Liver (tissue), 9 donors: Measurements from ENCODE around the gene GLE1. TPM values are rescaled to one million over a fixed set of nuclear protein-coding genes. Genes with fewer than 3 reads are reported as not detected.

Experiments
- DNase-seq: peaks from one replicate; pipeline ENCODE4 v3.0.0-alpha.2; 2017; ENCODE audit warnings: low spot score
- H3K27ac ChIP-seq, 2 donors: one replicate each; pipeline ENCODE4 v1.7.0; 2013; ENCODE audit warnings: inconsistent platforms in 2 of 2, low read length in 2 of 2, control low read depth in 1 of 2, low read depth in 1 of 2, mild to moderate bottlenecking in 1 of 2
- H3K27me3 ChIP-seq, 4 donors: one replicate each; pipeline versions ENCODE4 v1.6.1 to v1.7.0; 2013; ENCODE audit warnings: low read length in 3 of 4, inconsistent platforms in 1 of 4, mild to moderate bottlenecking in 1 of 4, moderate library complexity in 1 of 4; ENCODE audit not compliant: control insufficient read depth in 4 of 4, insufficient read depth in 4 of 4
- H3K36me3 ChIP-seq, 4 donors: one replicate each; pipeline versions ENCODE4 v1.6.1 to v1.7.0; 2013; ENCODE audit warnings: low read length in 3 of 4, mild to moderate bottlenecking in 3 of 4, low read depth in 1 of 4, moderate library complexity in 1 of 4; ENCODE audit not compliant: control insufficient read depth in 4 of 4, insufficient read depth in 3 of 4
- H3K4me1 ChIP-seq, 4 donors: one replicate each; pipeline versions ENCODE4 v1.6.1 to v1.7.0; 2013; ENCODE audit warnings: low read length in 3 of 4, mild to moderate bottlenecking in 3 of 4, moderate library complexity in 1 of 4; ENCODE audit not compliant: control insufficient read depth in 4 of 4, insufficient read depth in 4 of 4
- H3K4me3 ChIP-seq, 3 donors: one replicate each; pipeline versions ENCODE4 v1.6.1 to v1.7.0; 2013; ENCODE audit warnings: low read length in 3 of 3, control low read depth in 1 of 3, low read depth in 1 of 3, mild to moderate bottlenecking in 1 of 3
- H3K9ac ChIP-seq, 2 donors: one replicate each; pipeline ENCODE4 v1.7.0; 2013; ENCODE audit warnings: low read length in 2 of 2, mild to moderate bottlenecking in 2 of 2, moderate library complexity in 2 of 2, control low read depth in 1 of 2, low read depth in 1 of 2
- H3K9me3 ChIP-seq, 4 donors: one replicate each; pipeline versions ENCODE4 v1.6.1 to v1.7.0; 2013; ENCODE audit warnings: low read length in 3 of 4; ENCODE audit not compliant: control insufficient read depth in 4 of 4
- EGR1 ChIP-seq, 2 donors: IDR thresholded peaks; 2 replicates each; pipeline ENCODE4 v1.6.1; 2016 to 2018; ENCODE audit warnings: antibody characterized with exemption in 2 of 2, low read depth in 2 of 2
- FOXA1 ChIP-seq: IDR thresholded peaks from 2 replicates; pipeline ENCODE4 v1.6.1; 2016; ENCODE audit warnings: antibody characterized with exemption
- FOXA2 ChIP-seq: IDR thresholded peaks from 2 replicates; pipeline ENCODE4 v1.6.1; 2016; ENCODE audit warnings: antibody characterized with exemption
- GABPA ChIP-seq, 2 donors: IDR thresholded peaks in 1 of 2; conservative IDR thresholded peaks in 1 of 2; 2 replicates each; pipeline ENCODE4 v1.6.1; 2016; ENCODE audit warnings: antibody characterized with exemption in 2 of 2, mild to moderate bottlenecking in 1 of 2, moderate library complexity in 1 of 2
- HNF4A ChIP-seq, 2 donors: conservative IDR thresholded peaks; 2 replicates each; pipeline ENCODE4 v1.6.1; 2016; ENCODE audit warnings: antibody characterized with exemption in 2 of 2, mild to moderate bottlenecking in 2 of 2
- HNF4G ChIP-seq: IDR thresholded peaks from 2 replicates; pipeline ENCODE4 v1.6.1; 2016; ENCODE audit warnings: antibody characterized with exemption
- JUND ChIP-seq, 2 donors: IDR thresholded peaks; 2 replicates each; pipeline ENCODE4 v1.6.1; 2016; ENCODE audit warnings: antibody characterized with exemption in 2 of 2
- NR2F2 ChIP-seq: IDR thresholded peaks from 2 replicates; pipeline ENCODE4 v1.6.1; 2016; ENCODE audit warnings: antibody characterized with exemption
- RAD21 ChIP-seq, 2 donors: IDR thresholded peaks; 2 replicates each; pipeline ENCODE4 v1.6.1; 2016; ENCODE audit warnings: antibody characterized with exemption in 2 of 2, mild to moderate bottlenecking in 2 of 2
- RXRA ChIP-seq, 2 donors: IDR thresholded peaks; 2 replicates each; pipeline ENCODE4 v1.6.1; 2017 to 2018; ENCODE audit warnings: antibody characterized with exemption in 2 of 2, mild to moderate bottlenecking in 1 of 2
- SP1 ChIP-seq: IDR thresholded peaks from 2 replicates; pipeline ENCODE4 v1.6.1; 2018; ENCODE audit warnings: antibody characterized with exemption, mild to moderate bottlenecking
- TAF1 ChIP-seq: conservative IDR thresholded peaks from 2 replicates; pipeline ENCODE4 v1.6.1; 2016; ENCODE audit warnings: antibody characterized with exemption, mild to moderate bottlenecking
- YY1 ChIP-seq: IDR thresholded peaks from 2 replicates; pipeline ENCODE4 v1.6.1; 2016; ENCODE audit warnings: antibody characterized with exemption, mild to moderate bottlenecking
- WGBS: extraction: QIAGEN DNeasy Blood & Tissue Kit; methylation state at CpG from one replicate; pipeline ENCODE4 v1.1.7; 2013; 5-methylcytosine and 5-hydroxymethylcytosine counted together
- polyA plus RNA-seq, 2 donors: library from polyadenylated mRNA; stranded (reverse) in 1 of 2; unstranded in 1 of 2; fragments of 200-250 nt in 1 of 2; fragments of >200 nt in 1 of 2; fragmentation: Nextera tagmentation in 1 of 2; extraction: Ambion mirVana in 1 of 2; gene quantifications; one replicate each; pipeline versions ENCODE4 v1.2.1 to v1.2.3, GENCODE V29; 2013 to 2015
- total RNA-seq, 2 donors: library from RNA; depleted of rRNA; stranded (reverse); fragments of >200 nt; gene quantifications; one replicate each; pipeline ENCODE4 v1.2.3, GENCODE V29; 2014
- TF ChIP-seq, protein P1 (sequence below): IDR thresholded peaks from 2 replicates; pipeline ENCODE4 v1.6.1; 2016; ENCODE audit warnings: antibody characterized with exemption
- TF ChIP-seq, protein P2 (sequence below): IDR thresholded peaks from 2 replicates; pipeline ENCODE4 v1.6.1; 2016; ENCODE audit warnings: antibody characterized with exemption, mild to moderate bottlenecking
- TF ChIP-seq, protein P3 (sequence below): IDR thresholded peaks from 2 replicates; pipeline ENCODE4 v1.6.1; 2016; ENCODE audit warnings: antibody characterized with exemption
- TF ChIP-seq, protein P4 (sequence below): fragments of 150-350 bp; IDR thresholded peaks from 2 replicates; pipeline ENCODE4 v1.5.1; 2017; ENCODE audit warnings: improper control_type of control experiment, low read depth, low read length; ENCODE audit not compliant: missing input control
- TF ChIP-seq, protein P5 (sequence below): IDR thresholded peaks from 2 replicates; pipeline ENCODE4 v1.6.1; 2016; ENCODE audit warnings: antibody characterized with exemption
- donor health status: healthy.
- donor health status: healthy.
- donor health status: healthy.
- donor health status: healthy.
- donor health status: healthy.

The GLE1 gene
- total and polyA plus RNA-seq, 4 donors = 5.3 to 19.5 (median 12.8) TPM

DNA sequence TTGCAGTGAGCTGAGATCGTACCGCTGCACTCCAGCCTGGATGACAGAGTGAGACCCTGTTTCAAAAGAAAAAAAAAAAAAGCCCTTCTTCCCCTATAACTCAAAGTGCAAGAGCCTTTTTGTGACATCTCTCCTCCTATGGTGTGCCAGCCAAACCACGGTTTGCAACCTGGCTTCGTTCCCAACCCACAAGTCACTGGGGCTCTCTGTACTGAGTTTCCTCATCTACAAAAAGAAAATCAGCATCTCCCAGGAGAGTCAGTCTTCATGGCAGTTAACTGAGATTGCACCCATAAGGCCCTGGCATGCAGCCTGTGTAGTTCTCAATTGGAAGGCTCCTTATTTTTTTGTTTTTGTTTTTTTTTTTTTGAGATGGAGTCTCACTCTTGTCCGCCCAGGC is 34.0 kb upstream of the GLE1 start:
- 73% methylated on average over 5 of the region's 5 CpGs for whole genome bisulfite sequencing
- no peak overlapping the region for H3K4me3 ChIP-seq
- no peaks in the 10 kb centered on the region for H3K27me3 ChIP-seq
- no peak for DNase-seq
- no peaks in the 10 kb centered on the region for H3K4me1 ChIP-seq
- peaks cover 4 to 14% (median 5%) of the 10 kb centered on the region in 4 donors for H3K36me3 ChIP-seq
- no peaks in the 10 kb centered on the region for H3K9me3 ChIP-seq
- no peak for TF ChIP-seq NR2F2
- TF ChIP-seq FOXA1 = no peak
- TF ChIP-seq, protein P1, sequence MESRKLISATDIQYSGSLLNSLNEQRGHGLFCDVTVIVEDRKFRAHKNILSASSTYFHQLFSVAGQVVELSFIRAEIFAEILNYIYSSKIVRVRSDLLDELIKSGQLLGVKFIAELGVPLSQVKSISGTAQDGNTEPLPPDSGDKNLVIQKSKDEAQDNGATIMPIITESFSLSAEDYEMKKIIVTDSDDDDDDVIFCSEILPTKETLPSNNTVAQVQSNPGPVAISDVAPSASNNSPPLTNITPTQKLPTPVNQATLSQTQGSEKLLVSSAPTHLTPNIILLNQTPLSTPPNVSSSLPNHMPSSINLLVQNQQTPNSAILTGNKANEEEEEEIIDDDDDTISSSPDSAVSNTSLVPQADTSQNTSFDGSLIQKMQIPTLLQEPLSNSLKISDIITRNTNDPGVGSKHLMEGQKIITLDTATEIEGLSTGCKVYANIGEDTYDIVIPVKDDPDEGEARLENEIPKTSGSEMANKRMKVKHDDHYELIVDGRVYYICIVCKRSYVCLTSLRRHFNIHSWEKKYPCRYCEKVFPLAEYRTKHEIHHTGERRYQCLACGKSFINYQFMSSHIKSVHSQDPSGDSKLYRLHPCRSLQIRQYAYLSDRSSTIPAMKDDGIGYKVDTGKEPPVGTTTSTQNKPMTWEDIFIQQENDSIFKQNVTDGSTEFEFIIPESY = no peak
- TF ChIP-seq HNF4G = no peak
- no peak for TF ChIP-seq RAD21 (IDR thresholded peaks at IDR 0.05)
- no peak for TF ChIP-seq GABPA (IDR thresholded peaks at IDR 0.05 in 1 of 2, conservative IDR thresholded peaks at IDR 0.05 in 1 of 2)
- TF ChIP-seq, protein P2, sequence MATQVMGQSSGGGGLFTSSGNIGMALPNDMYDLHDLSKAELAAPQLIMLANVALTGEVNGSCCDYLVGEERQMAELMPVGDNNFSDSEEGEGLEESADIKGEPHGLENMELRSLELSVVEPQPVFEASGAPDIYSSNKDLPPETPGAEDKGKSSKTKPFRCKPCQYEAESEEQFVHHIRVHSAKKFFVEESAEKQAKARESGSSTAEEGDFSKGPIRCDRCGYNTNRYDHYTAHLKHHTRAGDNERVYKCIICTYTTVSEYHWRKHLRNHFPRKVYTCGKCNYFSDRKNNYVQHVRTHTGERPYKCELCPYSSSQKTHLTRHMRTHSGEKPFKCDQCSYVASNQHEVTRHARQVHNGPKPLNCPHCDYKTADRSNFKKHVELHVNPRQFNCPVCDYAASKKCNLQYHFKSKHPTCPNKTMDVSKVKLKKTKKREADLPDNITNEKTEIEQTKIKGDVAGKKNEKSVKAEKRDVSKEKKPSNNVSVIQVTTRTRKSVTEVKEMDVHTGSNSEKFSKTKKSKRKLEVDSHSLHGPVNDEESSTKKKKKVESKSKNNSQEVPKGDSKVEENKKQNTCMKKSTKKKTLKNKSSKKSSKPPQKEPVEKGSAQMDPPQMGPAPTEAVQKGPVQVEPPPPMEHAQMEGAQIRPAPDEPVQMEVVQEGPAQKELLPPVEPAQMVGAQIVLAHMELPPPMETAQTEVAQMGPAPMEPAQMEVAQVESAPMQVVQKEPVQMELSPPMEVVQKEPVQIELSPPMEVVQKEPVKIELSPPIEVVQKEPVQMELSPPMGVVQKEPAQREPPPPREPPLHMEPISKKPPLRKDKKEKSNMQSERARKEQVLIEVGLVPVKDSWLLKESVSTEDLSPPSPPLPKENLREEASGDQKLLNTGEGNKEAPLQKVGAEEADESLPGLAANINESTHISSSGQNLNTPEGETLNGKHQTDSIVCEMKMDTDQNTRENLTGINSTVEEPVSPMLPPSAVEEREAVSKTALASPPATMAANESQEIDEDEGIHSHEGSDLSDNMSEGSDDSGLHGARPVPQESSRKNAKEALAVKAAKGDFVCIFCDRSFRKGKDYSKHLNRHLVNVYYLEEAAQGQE = no peak
- TF ChIP-seq, protein P3, sequence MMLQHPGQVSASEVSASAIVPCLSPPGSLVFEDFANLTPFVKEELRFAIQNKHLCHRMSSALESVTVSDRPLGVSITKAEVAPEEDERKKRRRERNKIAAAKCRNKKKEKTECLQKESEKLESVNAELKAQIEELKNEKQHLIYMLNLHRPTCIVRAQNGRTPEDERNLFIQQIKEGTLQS = no peak
- TF ChIP-seq YY1 = no peak
- TF ChIP-seq RXRA (IDR thresholded peaks at IDR 0.05) = no peak
- TF ChIP-seq, protein P4, sequence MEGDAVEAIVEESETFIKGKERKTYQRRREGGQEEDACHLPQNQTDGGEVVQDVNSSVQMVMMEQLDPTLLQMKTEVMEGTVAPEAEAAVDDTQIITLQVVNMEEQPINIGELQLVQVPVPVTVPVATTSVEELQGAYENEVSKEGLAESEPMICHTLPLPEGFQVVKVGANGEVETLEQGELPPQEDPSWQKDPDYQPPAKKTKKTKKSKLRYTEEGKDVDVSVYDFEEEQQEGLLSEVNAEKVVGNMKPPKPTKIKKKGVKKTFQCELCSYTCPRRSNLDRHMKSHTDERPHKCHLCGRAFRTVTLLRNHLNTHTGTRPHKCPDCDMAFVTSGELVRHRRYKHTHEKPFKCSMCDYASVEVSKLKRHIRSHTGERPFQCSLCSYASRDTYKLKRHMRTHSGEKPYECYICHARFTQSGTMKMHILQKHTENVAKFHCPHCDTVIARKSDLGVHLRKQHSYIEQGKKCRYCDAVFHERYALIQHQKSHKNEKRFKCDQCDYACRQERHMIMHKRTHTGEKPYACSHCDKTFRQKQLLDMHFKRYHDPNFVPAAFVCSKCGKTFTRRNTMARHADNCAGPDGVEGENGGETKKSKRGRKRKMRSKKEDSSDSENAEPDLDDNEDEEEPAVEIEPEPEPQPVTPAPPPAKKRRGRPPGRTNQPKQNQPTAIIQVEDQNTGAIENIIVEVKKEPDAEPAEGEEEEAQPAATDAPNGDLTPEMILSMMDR = no peak
- TF ChIP-seq TAF1 = no peak
- TF ChIP-seq EGR1 (IDR thresholded peaks at IDR 0.05; ENCODE audit: low read depth in 2 of 2) = no peak
- no peak for TF ChIP-seq FOXA2
- no peak for TF ChIP-seq HNF4A (conservative IDR thresholded peaks at IDR 0.05)
- TF ChIP-seq, protein P5, sequence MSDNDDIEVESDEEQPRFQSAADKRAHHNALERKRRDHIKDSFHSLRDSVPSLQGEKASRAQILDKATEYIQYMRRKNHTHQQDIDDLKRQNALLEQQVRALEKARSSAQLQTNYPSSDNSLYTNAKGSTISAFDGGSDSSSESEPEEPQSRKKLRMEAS = no peak
- no peak for TF ChIP-seq SP1
- TF ChIP-seq JUND (IDR thresholded peaks at IDR 0.05) = no peak
- no peak overlapping the region for H3K9ac ChIP-seq
- no peak overlapping the region for H3K27ac ChIP-seq
